ENCODE measurements around the gene CHST11.

- TF ChIP-seq, protein P1, sequence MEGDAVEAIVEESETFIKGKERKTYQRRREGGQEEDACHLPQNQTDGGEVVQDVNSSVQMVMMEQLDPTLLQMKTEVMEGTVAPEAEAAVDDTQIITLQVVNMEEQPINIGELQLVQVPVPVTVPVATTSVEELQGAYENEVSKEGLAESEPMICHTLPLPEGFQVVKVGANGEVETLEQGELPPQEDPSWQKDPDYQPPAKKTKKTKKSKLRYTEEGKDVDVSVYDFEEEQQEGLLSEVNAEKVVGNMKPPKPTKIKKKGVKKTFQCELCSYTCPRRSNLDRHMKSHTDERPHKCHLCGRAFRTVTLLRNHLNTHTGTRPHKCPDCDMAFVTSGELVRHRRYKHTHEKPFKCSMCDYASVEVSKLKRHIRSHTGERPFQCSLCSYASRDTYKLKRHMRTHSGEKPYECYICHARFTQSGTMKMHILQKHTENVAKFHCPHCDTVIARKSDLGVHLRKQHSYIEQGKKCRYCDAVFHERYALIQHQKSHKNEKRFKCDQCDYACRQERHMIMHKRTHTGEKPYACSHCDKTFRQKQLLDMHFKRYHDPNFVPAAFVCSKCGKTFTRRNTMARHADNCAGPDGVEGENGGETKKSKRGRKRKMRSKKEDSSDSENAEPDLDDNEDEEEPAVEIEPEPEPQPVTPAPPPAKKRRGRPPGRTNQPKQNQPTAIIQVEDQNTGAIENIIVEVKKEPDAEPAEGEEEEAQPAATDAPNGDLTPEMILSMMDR (conservative IDR thresholded peaks at IDR 0.05; ENCODE audit: low read depth, low read length) = no peak
- TF ChIP-seq FOS (IDR thresholded peaks at IDR 0.05; ENCODE audit: low read depth, low read length) (no peak), RAD21 (IDR thresholded peaks at IDR 0.05; ENCODE audit: low read length) (no peak), POLR2A (IDR thresholded peaks at IDR 0.05; ENCODE audit: low read depth, low read length) (no peak)
- TF ChIP-seq, protein P2, sequence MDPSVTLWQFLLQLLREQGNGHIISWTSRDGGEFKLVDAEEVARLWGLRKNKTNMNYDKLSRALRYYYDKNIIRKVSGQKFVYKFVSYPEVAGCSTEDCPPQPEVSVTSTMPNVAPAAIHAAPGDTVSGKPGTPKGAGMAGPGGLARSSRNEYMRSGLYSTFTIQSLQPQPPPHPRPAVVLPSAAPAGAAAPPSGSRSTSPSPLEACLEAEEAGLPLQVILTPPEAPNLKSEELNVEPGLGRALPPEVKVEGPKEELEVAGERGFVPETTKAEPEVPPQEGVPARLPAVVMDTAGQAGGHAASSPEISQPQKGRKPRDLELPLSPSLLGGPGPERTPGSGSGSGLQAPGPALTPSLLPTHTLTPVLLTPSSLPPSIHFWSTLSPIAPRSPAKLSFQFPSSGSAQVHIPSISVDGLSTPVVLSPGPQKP (IDR thresholded peaks at IDR 0.05; ENCODE audit: borderline replicate concordance, low read depth, low read length) = no peak
Measured at GRCh38 chr12:104656921-104657320, 200.2 kb downstream of the CHST11 start.
